VCaP (cell line): Measurements from ENCODE around the gene GPR33.
"Not testable (repeated sequence)": the region's sequence is repeated elsewhere in the genome, so short reads cannot be mapped to it uniquely, and the experiment has no call there.

Experiments
- H3K27ac ChIP-seq: fragments of 450-650 bp; 2 replicates; pipeline ENCODE4 v1.5.1; 2017
- TF ChIP-seq, protein P1 (sequence below): fragments of 450-650 bp; conservative IDR thresholded peaks from 2 replicates; pipeline ENCODE4 v1.5.1; 2017; ENCODE audit warnings: mild to moderate bottlenecking, moderate library complexity

Gene GPR33

DNA sequence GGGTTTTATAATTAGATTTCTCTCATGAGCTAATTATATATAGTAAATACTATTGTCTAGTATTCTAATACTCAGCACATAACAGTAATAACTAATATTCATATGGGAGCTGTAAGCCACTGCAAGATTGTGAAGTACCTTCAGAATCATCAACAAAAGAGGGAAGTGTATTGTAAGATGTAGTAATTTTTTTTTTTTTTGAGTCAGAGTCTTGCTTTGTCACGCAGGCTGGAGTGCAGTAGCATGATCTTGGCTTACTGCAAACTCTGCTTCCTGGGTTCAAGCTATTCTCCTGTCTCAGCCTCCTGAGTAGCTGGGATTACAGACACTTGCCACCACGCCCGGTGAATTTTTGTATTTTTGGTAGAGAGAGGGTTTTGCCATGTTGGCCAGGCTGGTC lies 3.1 kb downstream of the GPR33 start:
- no peak overlapping the region for H3K27ac ChIP-seq
- TF ChIP-seq, protein P1, sequence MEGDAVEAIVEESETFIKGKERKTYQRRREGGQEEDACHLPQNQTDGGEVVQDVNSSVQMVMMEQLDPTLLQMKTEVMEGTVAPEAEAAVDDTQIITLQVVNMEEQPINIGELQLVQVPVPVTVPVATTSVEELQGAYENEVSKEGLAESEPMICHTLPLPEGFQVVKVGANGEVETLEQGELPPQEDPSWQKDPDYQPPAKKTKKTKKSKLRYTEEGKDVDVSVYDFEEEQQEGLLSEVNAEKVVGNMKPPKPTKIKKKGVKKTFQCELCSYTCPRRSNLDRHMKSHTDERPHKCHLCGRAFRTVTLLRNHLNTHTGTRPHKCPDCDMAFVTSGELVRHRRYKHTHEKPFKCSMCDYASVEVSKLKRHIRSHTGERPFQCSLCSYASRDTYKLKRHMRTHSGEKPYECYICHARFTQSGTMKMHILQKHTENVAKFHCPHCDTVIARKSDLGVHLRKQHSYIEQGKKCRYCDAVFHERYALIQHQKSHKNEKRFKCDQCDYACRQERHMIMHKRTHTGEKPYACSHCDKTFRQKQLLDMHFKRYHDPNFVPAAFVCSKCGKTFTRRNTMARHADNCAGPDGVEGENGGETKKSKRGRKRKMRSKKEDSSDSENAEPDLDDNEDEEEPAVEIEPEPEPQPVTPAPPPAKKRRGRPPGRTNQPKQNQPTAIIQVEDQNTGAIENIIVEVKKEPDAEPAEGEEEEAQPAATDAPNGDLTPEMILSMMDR = no peak

DNA sequence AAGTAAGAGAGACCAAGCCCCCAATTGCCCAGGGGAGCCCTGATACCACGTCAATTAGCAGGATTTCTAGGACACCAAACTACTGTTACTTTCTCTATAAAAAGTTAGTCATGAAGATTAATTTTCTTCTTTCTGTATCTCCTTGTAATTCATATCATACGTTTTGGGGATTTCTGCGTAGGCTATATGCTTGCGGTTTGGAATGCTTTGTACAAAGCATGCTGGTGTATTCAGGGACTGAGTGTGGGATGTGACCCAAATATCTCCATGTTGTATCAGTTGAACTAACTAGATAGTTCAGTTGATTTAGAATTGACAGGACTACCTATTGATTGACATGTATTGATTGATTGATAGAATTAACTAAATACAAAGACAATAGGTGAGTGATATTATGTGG lies 7.7 kb downstream of the GPR33 start:
- TF ChIP-seq, protein P1 = no peak
- no peak overlapping the region for H3K27ac ChIP-seq

DNA sequence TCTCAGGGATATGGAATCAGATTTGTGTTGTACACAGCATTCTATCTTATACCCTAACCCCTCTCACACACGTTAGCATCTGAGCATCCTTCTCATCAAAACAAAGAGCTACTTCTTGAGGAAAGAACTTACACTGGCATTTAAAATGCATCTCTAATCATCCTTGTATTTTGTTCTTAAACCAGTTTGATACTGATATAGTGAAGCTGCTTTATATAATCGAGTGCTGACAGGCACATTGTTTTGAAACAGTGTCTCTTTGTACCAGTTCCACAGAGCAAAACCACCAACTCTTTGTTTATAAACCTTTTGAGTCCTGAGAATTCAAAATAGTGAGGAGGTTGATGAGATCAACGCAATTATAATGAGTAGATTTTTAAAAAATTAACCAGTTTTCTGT lies 8.8 kb downstream of the GPR33 start:
- H3K27ac ChIP-seq = no peak overlapping the region
- TF ChIP-seq, protein P1 = no peak

DNA sequence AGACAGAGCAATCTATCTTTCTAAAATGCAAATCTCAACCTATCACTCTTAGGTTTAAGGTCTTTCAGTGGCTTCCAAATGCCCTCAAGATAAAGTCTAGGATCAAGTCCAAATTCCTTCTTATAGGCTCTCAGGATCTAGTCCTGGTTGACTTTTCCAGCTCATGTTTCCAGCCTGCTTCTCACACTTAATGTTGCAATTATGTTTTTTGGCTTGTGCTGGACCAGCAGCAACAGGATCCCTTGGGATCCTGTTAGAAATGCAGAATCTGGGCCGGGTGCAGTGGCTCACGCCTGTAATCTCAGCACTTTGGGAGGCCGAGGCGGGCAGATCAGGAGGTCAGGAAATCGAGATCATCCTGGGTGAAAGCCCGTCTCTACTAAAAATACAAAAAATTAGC lies 10.6 kb downstream of the GPR33 start:
- H3K27ac ChIP-seq = no peak overlapping the region
- TF ChIP-seq, protein P1 = no peak

DNA sequence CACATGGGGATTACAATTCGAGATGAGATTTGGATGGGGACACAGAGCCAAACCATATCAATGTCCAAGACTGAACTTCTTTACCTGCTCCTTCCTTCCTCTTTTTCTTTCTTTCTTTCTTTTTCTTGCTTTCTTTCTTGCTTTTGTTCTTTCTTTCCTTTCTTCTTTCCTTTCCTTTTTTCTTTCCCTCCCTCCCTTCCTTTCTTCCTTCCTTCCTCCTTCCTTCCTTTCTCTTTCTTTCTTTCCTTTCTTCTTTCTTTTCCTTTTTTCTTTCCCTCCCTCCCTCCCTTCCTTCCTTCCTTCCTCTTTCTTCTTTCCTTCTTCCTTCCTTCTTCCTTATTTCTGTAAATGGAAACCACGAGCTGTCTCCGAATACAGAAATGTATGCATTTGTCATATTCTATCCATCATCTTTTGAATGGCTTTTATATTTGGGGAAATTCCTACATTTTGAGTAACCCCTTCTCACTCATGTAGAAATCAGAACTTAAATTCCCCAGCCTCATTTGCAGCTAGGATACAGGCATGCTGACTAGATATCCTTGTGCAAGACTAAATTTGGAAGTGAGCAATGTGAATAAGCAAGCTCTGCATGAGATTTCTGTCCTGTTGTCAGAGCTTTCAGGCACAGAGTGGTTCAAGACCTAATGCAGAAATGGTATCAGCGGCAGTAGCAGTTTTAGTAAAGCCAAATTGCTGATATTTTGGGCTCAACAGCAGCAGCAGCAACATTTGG lies 11.5 kb downstream of the GPR33 start:
- H3K27ac ChIP-seq = no peak overlapping the region
- TF ChIP-seq, protein P1 = no peak

DNA sequence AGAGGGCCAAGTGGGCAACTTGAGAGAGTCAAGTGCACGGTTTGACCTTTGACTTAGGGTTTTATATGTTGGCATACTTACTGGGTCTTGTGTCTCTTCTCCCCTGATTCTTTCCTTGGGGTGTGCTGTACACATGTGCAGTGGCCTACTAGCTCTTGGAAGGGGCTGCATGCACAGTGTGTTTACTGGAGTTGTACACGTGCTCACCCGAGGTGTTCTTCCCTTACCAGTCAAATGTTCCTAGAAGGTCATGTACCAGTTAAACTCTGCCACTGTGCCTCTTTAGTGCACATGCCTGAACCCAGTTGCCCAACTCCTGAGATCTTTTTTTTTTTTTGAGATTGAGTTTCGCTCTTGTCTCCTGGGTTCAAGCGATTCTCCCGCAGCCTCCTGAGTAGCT lies 21.3 kb downstream of the GPR33 start:
- TF ChIP-seq, protein P1 = no peak
- no peak overlapping the region for H3K27ac ChIP-seq

DNA sequence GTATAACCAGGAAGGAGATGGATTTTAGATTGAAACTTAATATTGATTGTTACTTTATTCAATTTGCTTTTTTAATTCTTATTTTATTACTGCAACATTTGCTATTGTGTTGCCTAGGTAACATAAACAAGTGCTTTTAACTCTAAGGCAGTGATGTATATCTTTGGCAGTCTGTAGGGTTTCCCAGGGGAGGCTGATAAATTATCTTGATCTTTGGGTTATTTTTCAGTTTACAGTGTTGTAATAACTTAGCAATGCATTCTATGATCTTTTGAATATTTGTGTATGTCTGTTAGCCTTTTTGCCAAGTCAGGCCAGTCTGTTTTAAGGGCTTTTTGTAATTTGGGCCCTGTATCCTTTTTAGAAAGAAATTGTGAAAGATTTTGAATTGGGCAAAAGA lies 22.7 kb downstream of the GPR33 start:
- H3K27ac ChIP-seq = no peak overlapping the region
- TF ChIP-seq, protein P1 = no peak

DNA sequence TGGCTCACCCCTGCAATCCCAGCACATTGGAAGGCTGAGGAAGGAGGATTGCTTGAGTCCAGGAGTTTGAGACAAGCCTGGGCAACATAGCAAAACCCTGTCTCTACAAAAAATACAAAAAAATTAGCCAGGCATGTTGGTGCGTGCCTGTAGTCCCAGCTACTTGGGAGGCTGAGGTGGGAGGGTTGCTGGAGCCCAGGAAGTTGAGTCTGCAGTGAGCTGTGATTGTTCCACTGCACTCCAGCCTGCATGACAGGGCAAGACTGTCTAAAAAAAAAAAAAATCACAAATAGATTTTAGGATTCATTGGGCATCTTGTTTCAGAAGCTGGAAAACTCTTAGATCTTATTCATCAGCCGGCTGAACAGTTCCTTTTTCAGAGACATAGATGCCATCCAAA lies 25.4 kb downstream of the GPR33 start:
- H3K27ac ChIP-seq = not testable (repeated sequence)
